Pancreas (tissue), 10 donors: ENCODE results near the gene FGB. TPM values are rescaled to one million over a fixed set of nuclear protein-coding genes. Genes with fewer than 3 reads are reported as not detected.

Experiments used
- ATAC-seq, 4 donors: fragments of 200-7000 bp; cut with Tn5 transposase; one replicate each; pipeline versions ENCODE4 v1.8.0 to v1.9.1; 2020; ENCODE audit warnings: mild to moderate bottlenecking in 4 of 4, moderate library complexity in 4 of 4
- DNase-seq, 6 donors: peaks; one replicate each; pipeline ENCODE4 v3.0.0-alpha.2; 2020
- FAIRE-seq: peaks from 2 replicates; lab custom pipeline; 2012; peaks lifted over from hg19 to GRCh38; lab: Jason Lieb, UNC
- H3K27ac ChIP-seq, 4 donors: fragments of 200-600 bp; sonication (generic); 1 replicate in 3 of 4; 2 replicates in 1 of 4; pipeline versions ENCODE4 v1.5.0 to v1.8.0; 2020
- H3K27me3 ChIP-seq, 4 donors: fragments of 200-600 bp; one replicate each; pipeline ENCODE4 v1.8.0; 2021
- H3K36me3 ChIP-seq, 3 donors: fragments of 200-600 bp; sonication (generic) in 1 of 3; one replicate each; pipeline versions ENCODE4 v1.5.0 to v1.8.0; 2020 to 2021
- H3K4me1 ChIP-seq, 3 donors: fragments of 200-600 bp; one replicate each; pipeline ENCODE4 v1.8.0; 2021
- H3K4me3 ChIP-seq, 4 donors: fragments of 200-600 bp; sonication (generic) in 2 of 4; one replicate each; pipeline versions ENCODE4 v1.5.0 to v1.8.0; 2020 to 2021
- H3K9me3 ChIP-seq, 4 donors: fragments of 200-600 bp; one replicate each; pipeline ENCODE4 v1.8.0; 2021
- WGBS, 2 donors: extraction: QIAGEN DNeasy Blood & Tissue Kit; methylation state at CpG; one replicate each; pipeline ENCODE4 v1.1.7; 2013; 5-methylcytosine and 5-hydroxymethylcytosine counted together
- intact Hi-C, 3 donors: fragments of 100-400 bp; cut with DNase I; formaldehyde crosslinking; loops; one replicate each; pipeline versions ENCODE4 v1.11.1 to v1.14.2; 2022
- polyA plus RNA-seq, 2 donors: library from polyadenylated mRNA; stranded (reverse); fragments of 200-250 nt; gene quantifications; one replicate each; pipeline ENCODE4 v1.2.3, GENCODE V29; 2013
- total RNA-seq, 6 donors: library from RNA; stranded (reverse); fragmentation: NEBNext Ultra II Directional in 4 of 6; extraction: Animal tissue kit (Norgen Biotek cat#: 25700) in 4 of 6; gene quantifications; one replicate each; pipeline versions ENCODE4 v1.2.1 to v1.2.4, GENCODE V29; 2021 to 2023
- TF ChIP-seq, protein P1 (sequence below), 4 donors: fragments of 200-600 bp; sonication (generic) in 3 of 4; IDR thresholded peaks; one replicate each; pipeline versions ENCODE4 v1.5.0 to v1.8.0; 2021; ENCODE audit warnings: antibody characterized with exemption in 4 of 4
- donor health status: healthy with polysubstance abuse.
- donor health status: DM: no; HTN: no; CAD: no; lungs with moderate emphysema.
- donor health status: DM: no; HTN: no; CAD: no.
- donor health status: control.
- donor health status: control.
- donor health status: Bipolar disorder and iron deficiency.
- donor health status: DM: yes; HTN: yes; CAD: no.
- donor health status: DM: no; HTN: no; CAD: no.
- donor health status: DM: no; HTN: no; CAD: no.
- donor health status: DM: yes; HTN: yes; CAD: no.

The FGB gene
- total and polyA plus RNA-seq, 8 donors = 0.20 to 6.6 (median 1.3) TPM; not detected in 2

GRCh38 chr4:154616731-154617130 lies 53.9 kb downstream of the FGB start:
- ATAC-seq (peak in 2 of 4 donors; percentile 24 to 35), DNase-seq (no peak), FAIRE-seq (no peak)
- TF ChIP-seq, protein P1, sequence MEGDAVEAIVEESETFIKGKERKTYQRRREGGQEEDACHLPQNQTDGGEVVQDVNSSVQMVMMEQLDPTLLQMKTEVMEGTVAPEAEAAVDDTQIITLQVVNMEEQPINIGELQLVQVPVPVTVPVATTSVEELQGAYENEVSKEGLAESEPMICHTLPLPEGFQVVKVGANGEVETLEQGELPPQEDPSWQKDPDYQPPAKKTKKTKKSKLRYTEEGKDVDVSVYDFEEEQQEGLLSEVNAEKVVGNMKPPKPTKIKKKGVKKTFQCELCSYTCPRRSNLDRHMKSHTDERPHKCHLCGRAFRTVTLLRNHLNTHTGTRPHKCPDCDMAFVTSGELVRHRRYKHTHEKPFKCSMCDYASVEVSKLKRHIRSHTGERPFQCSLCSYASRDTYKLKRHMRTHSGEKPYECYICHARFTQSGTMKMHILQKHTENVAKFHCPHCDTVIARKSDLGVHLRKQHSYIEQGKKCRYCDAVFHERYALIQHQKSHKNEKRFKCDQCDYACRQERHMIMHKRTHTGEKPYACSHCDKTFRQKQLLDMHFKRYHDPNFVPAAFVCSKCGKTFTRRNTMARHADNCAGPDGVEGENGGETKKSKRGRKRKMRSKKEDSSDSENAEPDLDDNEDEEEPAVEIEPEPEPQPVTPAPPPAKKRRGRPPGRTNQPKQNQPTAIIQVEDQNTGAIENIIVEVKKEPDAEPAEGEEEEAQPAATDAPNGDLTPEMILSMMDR (IDR thresholded peaks at IDR 0.05) = no peak
- Histone ChIP-seq H3K9me3 (no peaks in the 10 kb centered on the region), H3K4me1 (peaks cover 0 to 32% (median 13%) of the 10 kb centered on the region in 3 donors), H3K27me3 (peaks cover 0 to 7% (median 0%) of the 10 kb centered on the region in 4 donors), H3K27ac (no peak overlapping the region), H3K36me3 (no peaks in the 10 kb centered on the region), H3K4me3 (no peak overlapping the region)
- intact Hi-C loops = no loop called here
- WGBS, 2 donors = 48 to 53% methylated on average over 2 of the region's 2 CpGs

DNA sequence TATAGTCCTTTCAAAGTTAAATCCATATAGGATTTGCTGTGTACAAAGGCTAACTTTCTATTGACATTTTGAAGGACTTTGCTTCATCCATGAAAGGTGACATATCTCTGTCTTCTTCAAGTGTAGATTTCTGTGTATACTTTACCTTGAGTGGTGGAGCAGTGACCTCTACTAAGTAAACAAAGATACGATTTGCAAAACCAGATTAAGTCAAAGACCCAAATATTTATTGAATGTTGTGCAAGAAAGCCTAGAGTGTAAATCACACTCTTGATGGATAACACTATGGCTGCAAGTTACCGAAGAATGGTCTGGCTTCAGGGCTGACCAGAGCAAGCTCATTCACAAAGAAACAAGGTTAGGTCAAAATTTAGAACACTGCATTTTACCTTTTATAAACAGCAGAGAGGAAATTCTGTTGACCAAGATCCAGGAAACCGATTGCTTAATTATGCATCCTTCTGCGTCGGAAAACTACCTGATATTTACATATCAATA lies 55.1 kb downstream of the FGB start:
- Histone ChIP-seq H3K27ac (no peak overlapping the region), H3K4me1 (peaks cover 0 to 32% (median 13%) of the 10 kb centered on the region in 3 donors), H3K36me3 (no peaks in the 10 kb centered on the region), H3K9me3 (no peaks in the 10 kb centered on the region), H3K27me3 (peaks cover 0 to 7% (median 0%) of the 10 kb centered on the region in 4 donors), H3K4me3 (no peak overlapping the region)
- 31 to 37% methylated on average over 5 of the region's 5 CpGs for WGBS, 2 donors
- TF ChIP-seq, protein P1 (IDR thresholded peaks at IDR 0.05) = no peak
- ATAC-seq = peak in 1 of 4 donors; percentile 20
- DNase-seq = no peak
- no peak for FAIRE-seq
- intact Hi-C loops = no loop called here

DNA sequence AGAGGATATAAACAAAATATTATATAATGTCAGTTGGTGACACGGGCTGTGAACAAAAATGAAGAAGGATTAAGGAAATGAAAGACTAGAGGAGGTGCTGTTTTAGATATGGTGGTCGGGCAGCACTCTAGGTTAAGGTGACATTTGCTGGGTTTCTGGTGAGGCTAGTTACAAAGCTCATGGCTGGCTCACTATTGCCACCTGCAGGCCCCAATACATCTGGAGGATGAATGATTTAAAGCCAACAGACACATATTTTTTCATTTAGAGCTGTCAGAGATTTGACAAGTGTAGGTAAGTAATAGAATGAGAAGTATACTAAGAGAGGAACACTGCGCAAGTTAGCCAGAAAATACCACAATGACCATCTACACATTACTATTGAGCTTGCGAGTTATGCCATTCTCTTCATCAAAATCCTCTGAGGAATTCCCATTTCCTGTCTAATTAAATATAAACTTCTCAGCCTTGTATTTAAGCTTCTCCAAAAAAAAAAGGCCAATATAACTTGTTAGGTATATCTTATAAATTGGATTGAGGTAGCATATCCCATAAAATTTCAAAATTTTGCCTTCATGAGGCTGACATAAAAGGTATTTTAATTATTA lies 56.0 kb downstream of the FGB start:
- DNase-seq = peak in 4 of 6 donors; percentile 27 to 66 (median 34)
- intact Hi-C loops = no loop called here
- WGBS, 2 donors = 32 to 36% methylated on average over 4 of the region's 4 CpGs
- peak; percentile 66 to 83 (median 82) for ATAC-seq
- TF ChIP-seq, protein P1 (IDR thresholded peaks at IDR 0.05) = peak in 3 of 4 donors; percentile 29 to 56 (median 46)
- H3K36me3 ChIP-seq = no peaks in the 10 kb centered on the region
- no peak overlapping the region for H3K27ac ChIP-seq
- peaks cover 0 to 7% (median 0%) of the 10 kb centered on the region in 4 donors for H3K27me3 ChIP-seq
- H3K4me1 ChIP-seq = peaks cover 0 to 32% (median 13%) of the 10 kb centered on the region in 3 donors
- no peak overlapping the region for H3K4me3 ChIP-seq
- no peaks in the 10 kb centered on the region for H3K9me3 ChIP-seq
- FAIRE-seq = no peak

GRCh38 chr4:154620111-154620510 lies 57.3 kb downstream of the FGB start:
- ATAC-seq (no peak), FAIRE-seq (no peak)
- TF ChIP-seq, protein P1 (IDR thresholded peaks at IDR 0.05) = no peak

More at GRCh38 chr4:154620111-154620510, 57.3 kb downstream of the FGB start:
- no peak for DNase-seq
- WGBS, 2 donors = 42 to 93% methylated on average over 1 of the region's 1 CpG
- H3K36me3 ChIP-seq = no peaks in the 10 kb centered on the region
- intact Hi-C loops = loop anchor here in 2 of 3 donors (2.0 to 5.0 kb wide), 2 partner anchors 63 kb away; no protein-coding TSS in a partner anchor
- H3K4me3 ChIP-seq = no peak overlapping the region
- no peaks in the 10 kb centered on the region for H3K27me3 ChIP-seq
- H3K27ac ChIP-seq = no peak overlapping the region
- no peaks in the 10 kb centered on the region for H3K9me3 ChIP-seq
- peaks cover 0 to 23% (median 13%) of the 10 kb centered on the region in 3 donors for H3K4me1 ChIP-seq

Other genes starting within 250 kb of the FGB start
- gene DCHS2, start 71.2 kb upstream of the FGB start, total RNA-seq = under 1 TPM in 5 of 6 donors, not detected in 1; 0.06 to 0.16 (median 0.09) TPM
- gene DCHS2, start 71.2 kb upstream of the FGB start, polyA plus RNA-seq = under 1 TPM; 0.04 to 0.23 TPM
- gene PLRG1, start 12.6 kb upstream of the FGB start, total RNA-seq = 10 to 100 TPM; 18.5 to 34.8 (median 30.5) TPM
- gene PLRG1, start 12.6 kb upstream of the FGB start, polyA plus RNA-seq = 10 to 100 TPM; 20.6 to 38.6 TPM
- gene FGA, start 27.7 kb downstream of the FGB start, total RNA-seq = 10 to 100 TPM in 3 of 6 donors, 1 to 10 TPM in 2, under 1 TPM in 1; 0.09 to 30.3 (median 7.7) TPM
- gene FGA, start 27.7 kb downstream of the FGB start, polyA plus RNA-seq = 10 to 100 TPM in 1 of 2 donors, 1 to 10 TPM in 1; 1.4 to 15.2 TPM
- 10 to 100 TPM in 2 of 6 donors, 1 to 10 TPM in 2, under 1 TPM in 1, not detected in 1; 0.20 to 26.0 (median 5.7) TPM for gene FGG, start 49.6 kb downstream of the FGB start, total RNA-seq
- 1 to 10 TPM in 1 of 2 donors, under 1 TPM in 1; 0.99 to 4.0 TPM for gene FGG, start 49.6 kb downstream of the FGB start, polyA plus RNA-seq
- under 1 TPM; 0.28 to 0.75 (median 0.48) TPM for gene LRAT, start 181.0 kb downstream of the FGB start, total RNA-seq
- gene LRAT, start 181.0 kb downstream of the FGB start, polyA plus RNA-seq = under 1 TPM; 0.15 to 0.75 TPM
- under 1 TPM in 1 of 6 donors, not detected in 5; 0.06 TPM for gene RBM46, start 218.3 kb downstream of the FGB start, total RNA-seq
- gene RBM46, start 218.3 kb downstream of the FGB start, polyA plus RNA-seq = under 1 TPM; 0.04 to 0.05 TPM